Lower leg skin (tissue), 3 donors: ENCODE results near the gene COBL.

Experiments
- POLR2A ChIP-seq, 2 donors: fragments of 450-650 bp; IDR thresholded peaks; one replicate each; pipeline ENCODE4 v1.6.1; 2016 to 2017; ENCODE audit warnings: antibody characterized with exemption in 2 of 2, mild to moderate bottlenecking in 1 of 2, moderate library complexity in 1 of 2
- TF ChIP-seq, protein P1 (sequence below), 3 donors: fragments of 450-650 bp; IDR thresholded peaks; one replicate each; pipeline ENCODE4 v1.5.1; 2016; ENCODE audit warnings: antibody characterized with exemption in 3 of 3, mild to moderate bottlenecking in 3 of 3, moderate library complexity in 2 of 3

DNA sequence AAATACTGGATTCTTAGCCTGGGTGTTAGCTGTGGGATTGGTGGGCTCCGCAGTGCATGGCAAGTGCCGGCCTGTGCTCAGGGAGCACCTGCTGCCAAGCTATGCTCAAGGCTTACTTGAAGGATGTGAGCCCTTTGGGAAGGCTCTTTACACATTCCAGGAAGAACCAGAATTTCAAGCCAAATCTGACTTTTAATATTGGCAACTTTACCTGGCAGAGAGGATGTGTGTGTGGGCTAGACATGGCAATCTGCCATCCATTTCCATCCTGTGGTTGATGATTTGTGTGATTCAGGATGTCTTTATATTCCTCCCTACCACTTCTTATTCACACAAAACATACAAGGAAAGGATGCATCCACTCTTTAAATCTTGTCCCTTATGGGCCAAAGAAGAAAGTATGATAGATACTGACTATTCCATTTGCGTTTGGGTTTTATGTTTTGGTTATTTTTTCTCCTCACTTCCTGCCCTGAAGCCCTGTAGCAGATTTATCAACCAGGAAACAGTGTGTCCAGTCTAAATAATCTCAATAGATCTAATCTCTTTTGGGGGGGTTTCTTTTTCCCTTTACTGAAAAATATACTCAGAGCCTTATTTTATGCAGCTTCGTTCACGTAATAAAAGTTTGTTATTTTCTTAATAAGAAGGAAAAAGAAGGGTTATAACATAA, 247.1 kb downstream of the COBL start:
- TF ChIP-seq, protein P1, sequence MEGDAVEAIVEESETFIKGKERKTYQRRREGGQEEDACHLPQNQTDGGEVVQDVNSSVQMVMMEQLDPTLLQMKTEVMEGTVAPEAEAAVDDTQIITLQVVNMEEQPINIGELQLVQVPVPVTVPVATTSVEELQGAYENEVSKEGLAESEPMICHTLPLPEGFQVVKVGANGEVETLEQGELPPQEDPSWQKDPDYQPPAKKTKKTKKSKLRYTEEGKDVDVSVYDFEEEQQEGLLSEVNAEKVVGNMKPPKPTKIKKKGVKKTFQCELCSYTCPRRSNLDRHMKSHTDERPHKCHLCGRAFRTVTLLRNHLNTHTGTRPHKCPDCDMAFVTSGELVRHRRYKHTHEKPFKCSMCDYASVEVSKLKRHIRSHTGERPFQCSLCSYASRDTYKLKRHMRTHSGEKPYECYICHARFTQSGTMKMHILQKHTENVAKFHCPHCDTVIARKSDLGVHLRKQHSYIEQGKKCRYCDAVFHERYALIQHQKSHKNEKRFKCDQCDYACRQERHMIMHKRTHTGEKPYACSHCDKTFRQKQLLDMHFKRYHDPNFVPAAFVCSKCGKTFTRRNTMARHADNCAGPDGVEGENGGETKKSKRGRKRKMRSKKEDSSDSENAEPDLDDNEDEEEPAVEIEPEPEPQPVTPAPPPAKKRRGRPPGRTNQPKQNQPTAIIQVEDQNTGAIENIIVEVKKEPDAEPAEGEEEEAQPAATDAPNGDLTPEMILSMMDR (IDR thresholded peaks at IDR 0.05) = no peak
- TF ChIP-seq POLR2A (IDR thresholded peaks at IDR 0.05) = no peak
